Measurements from ENCODE around the gene CDC73. TPM values are rescaled to one million over a fixed set of nuclear protein-coding genes. Genes with fewer than 3 reads are reported as not detected.

Gene CDC73
- total RNA-seq, 1 donor from 2014 or later, result 15.1 TPM

DNA sequence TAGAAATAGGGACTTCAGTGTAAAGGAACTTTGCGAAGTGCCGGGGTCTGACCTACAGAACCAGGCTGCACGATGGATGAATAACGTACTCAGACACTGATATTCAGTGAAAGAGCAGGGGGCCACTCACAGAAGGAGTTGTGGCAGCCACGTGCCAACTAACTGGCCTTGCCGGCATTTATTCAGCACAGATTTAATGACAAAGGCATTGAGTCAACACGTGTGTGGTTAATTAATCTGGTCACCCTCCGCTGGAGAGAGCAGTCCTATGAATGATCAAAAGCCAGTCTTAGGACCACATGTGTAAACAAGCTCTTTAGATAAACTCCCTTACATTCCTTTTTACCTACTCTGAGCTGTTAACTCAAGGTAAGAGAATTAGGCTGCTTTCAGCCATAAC, 70.8 kb downstream of the CDC73 start:
- DNase-seq (ENCODE audit: low read depth), result no peak
- no peak overlapping the region for H3K4me3 ChIP-seq (ENCODE audit: low read depth, low read length)
- TF ChIP-seq, protein P1, sequence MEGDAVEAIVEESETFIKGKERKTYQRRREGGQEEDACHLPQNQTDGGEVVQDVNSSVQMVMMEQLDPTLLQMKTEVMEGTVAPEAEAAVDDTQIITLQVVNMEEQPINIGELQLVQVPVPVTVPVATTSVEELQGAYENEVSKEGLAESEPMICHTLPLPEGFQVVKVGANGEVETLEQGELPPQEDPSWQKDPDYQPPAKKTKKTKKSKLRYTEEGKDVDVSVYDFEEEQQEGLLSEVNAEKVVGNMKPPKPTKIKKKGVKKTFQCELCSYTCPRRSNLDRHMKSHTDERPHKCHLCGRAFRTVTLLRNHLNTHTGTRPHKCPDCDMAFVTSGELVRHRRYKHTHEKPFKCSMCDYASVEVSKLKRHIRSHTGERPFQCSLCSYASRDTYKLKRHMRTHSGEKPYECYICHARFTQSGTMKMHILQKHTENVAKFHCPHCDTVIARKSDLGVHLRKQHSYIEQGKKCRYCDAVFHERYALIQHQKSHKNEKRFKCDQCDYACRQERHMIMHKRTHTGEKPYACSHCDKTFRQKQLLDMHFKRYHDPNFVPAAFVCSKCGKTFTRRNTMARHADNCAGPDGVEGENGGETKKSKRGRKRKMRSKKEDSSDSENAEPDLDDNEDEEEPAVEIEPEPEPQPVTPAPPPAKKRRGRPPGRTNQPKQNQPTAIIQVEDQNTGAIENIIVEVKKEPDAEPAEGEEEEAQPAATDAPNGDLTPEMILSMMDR (conservative IDR thresholded peaks at IDR 0.05; ENCODE audit: low read depth, low read length), result no peak

DNA sequence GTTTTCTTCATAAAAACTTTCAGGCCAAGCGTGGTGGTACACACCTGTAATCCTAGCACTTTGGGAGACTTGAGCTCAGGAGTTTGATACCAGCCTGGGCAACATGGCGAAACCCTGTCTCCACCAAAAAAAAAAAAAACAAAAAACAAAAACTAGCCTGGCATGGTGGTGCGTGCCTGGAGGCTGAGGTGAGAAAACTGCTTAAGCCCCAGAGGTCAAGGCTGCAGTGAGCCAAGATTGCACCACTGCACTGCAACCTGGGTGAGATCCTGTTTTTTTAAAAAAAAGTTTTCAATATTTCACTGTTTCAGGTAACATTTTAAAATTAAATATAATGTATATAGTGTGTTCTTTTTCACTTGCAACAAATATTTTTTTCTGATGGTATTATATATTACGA, 78.1 kb downstream of the CDC73 start:
- no peak overlapping the region for H3K4me3 ChIP-seq (ENCODE audit: low read depth, low read length)
- no peak for DNase-seq (ENCODE audit: low read depth)
- TF ChIP-seq, protein P1 (conservative IDR thresholded peaks at IDR 0.05; ENCODE audit: low read depth, low read length), result no peak

DNA sequence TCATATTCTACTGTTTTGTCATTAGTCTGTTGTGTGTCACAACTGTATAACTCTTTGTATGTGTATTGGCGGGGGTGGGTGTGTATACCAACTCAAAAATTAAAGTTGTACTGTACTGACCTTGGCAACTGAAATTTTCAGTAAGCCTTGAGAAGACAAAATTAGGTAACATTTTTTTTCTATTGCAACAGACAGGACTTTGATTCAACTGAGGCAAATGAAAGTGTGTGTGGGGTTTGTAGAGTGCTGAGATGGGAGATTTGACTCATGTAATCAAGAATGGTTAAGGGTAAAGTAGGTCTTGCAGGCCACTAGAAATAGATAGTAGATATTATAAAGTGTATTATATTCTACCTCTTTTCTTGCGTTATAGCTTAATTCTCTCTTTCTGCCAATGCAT, 79.2 kb downstream of the CDC73 start:
- TF ChIP-seq, protein P1 (conservative IDR thresholded peaks at IDR 0.05; ENCODE audit: low read depth, low read length), result no peak
- DNase-seq (ENCODE audit: low read depth), result no peak
- no peak overlapping the region for H3K4me3 ChIP-seq (ENCODE audit: low read depth, low read length)

DNA sequence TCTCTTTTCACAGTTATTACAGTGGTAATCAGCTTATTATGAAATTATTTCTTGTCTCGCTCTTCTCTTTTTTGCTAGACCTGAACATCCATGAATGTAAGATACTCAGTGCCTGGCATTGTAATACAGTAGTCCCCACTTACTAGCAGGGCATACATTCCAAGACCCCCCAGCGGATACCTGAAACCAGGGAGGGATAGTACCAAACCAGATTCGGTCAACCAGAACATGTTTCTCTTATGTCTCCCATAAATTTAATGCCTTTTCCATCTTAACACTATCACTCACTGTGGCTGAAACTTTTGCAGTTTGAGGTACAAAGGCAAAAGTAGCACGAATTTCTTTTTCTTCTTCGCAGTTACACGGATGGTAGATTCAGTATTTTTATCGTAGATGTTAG, 89.2 kb downstream of the CDC73 start:
- TF ChIP-seq, protein P1 (conservative IDR thresholded peaks at IDR 0.05; ENCODE audit: low read depth, low read length), result no peak
- no peak overlapping the region for H3K4me3 ChIP-seq (ENCODE audit: low read depth, low read length)
- no peak for DNase-seq (ENCODE audit: low read depth)

DNA sequence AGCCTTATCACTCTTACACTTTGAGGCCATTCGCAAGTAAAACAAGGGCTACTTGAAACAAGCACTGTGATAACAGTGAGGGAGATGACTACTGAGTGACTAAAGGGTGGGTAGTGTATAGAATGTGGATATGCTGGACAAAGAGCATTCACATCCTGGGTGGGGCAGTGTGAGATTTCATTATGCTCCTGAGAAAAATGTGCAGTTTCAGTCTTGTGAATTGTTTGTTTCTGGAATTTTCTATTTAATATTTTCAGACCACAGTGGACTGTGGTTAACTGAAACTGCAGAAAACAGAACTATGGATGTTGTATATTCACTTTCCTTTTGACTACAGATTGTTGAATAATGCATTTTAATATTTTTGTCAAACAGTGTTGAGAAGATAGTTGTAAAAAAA, 89.7 kb downstream of the CDC73 start:
- TF ChIP-seq, protein P1 (conservative IDR thresholded peaks at IDR 0.05; ENCODE audit: low read depth, low read length), result no peak
- no peak for DNase-seq (ENCODE audit: low read depth)
- no peak overlapping the region for H3K4me3 ChIP-seq (ENCODE audit: low read depth, low read length)

DNA sequence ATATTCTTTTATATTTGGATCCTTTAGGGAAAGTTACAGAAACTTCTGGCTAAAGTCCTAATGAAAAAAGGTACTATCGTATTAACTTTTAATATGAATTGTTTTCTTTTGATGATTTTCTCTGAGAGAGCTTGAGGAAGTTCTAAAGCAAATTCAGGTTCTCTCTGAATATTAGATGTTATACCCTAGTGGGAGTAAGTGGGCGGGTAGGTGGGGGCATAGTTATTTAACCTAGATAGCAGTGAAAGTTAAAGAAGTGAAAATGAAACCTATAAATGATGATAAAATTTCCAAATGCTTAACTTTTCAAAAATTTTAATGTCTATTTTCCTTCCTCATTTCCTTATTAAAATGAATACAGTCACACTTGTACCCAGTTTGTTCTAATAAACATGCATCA, 90.8 kb downstream of the CDC73 start:
- no peak for DNase-seq (ENCODE audit: low read depth)
- TF ChIP-seq, protein P1 (conservative IDR thresholded peaks at IDR 0.05; ENCODE audit: low read depth, low read length), result no peak
- no peak overlapping the region for H3K4me3 ChIP-seq (ENCODE audit: low read depth, low read length)

DNA sequence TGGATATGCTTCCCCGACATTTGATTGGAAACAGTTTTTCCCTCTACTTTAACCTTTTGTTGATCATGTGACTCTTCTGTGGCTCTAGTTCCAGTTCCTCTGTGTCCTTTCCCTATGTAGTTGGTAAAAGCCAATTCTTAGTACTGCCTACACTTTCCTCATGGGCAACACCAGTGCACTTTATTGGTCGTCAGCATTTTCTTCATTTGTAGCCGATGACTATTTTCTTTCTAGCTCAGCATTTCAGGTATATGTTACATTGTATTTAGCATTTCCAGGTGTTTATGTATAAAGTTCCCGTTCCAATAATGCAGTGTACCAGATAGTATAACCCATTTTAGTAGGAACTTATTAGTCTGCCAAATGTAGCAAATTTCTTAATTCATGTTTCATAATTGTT, 92.2 kb downstream of the CDC73 start:
- no peak overlapping the region for H3K4me3 ChIP-seq (ENCODE audit: low read depth, low read length)
- TF ChIP-seq, protein P1 (conservative IDR thresholded peaks at IDR 0.05; ENCODE audit: low read depth, low read length), result no peak
- no peak for DNase-seq (ENCODE audit: low read depth)
